DND-41 (cell line): ENCODE data around the gene CCN5.

ENCODE experiments used
- EZH2 ChIP-seq: IDR thresholded peaks from 3 replicates; pipeline ENCODE4 v1.6.1; 2012; ENCODE audit warnings: borderline replicate concordance, low read depth, mild to moderate bottlenecking, moderate library complexity, low read length, inconsistent platforms; ENCODE audit not compliant: severe bottlenecking
- TF ChIP-seq, protein P1 (sequence below): IDR thresholded peaks from 2 replicates; pipeline ENCODE4 v1.5.1; 2012; ENCODE audit warnings: borderline replicate concordance, low read length, moderate library complexity, mild to moderate bottlenecking; ENCODE audit not compliant: poor library complexity, severe bottlenecking; ENCODE audit errors: extremely low read depth

GRCh38 chr20:44716309-44717106 lies 1.3 kb downstream of the CCN5 start:
- TF ChIP-seq, protein P1, sequence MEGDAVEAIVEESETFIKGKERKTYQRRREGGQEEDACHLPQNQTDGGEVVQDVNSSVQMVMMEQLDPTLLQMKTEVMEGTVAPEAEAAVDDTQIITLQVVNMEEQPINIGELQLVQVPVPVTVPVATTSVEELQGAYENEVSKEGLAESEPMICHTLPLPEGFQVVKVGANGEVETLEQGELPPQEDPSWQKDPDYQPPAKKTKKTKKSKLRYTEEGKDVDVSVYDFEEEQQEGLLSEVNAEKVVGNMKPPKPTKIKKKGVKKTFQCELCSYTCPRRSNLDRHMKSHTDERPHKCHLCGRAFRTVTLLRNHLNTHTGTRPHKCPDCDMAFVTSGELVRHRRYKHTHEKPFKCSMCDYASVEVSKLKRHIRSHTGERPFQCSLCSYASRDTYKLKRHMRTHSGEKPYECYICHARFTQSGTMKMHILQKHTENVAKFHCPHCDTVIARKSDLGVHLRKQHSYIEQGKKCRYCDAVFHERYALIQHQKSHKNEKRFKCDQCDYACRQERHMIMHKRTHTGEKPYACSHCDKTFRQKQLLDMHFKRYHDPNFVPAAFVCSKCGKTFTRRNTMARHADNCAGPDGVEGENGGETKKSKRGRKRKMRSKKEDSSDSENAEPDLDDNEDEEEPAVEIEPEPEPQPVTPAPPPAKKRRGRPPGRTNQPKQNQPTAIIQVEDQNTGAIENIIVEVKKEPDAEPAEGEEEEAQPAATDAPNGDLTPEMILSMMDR = no peak
- no peak for TF ChIP-seq EZH2
